Activated CD4-positive, alpha-beta T cell treated with anti-CD3 and anti-CD28 coated beads, Interleukin-2, amount 50 U/mL, for 48 hours (primary cell): ENCODE measurements around the gene AQP11.
A peak's percentile ranks its signal among the peaks of the same experiment; 100 is the strongest.
"Not testable (repeated sequence)": the region's sequence is repeated elsewhere in the genome, so short reads cannot be mapped to it uniquely, and the experiment has no call there.

Experiments used
- DNase-seq, 2 experiments: peaks; one replicate each; pipeline ENCODE4 v3.0.0-alpha.2; 2020

AQP11 gene

DNA sequence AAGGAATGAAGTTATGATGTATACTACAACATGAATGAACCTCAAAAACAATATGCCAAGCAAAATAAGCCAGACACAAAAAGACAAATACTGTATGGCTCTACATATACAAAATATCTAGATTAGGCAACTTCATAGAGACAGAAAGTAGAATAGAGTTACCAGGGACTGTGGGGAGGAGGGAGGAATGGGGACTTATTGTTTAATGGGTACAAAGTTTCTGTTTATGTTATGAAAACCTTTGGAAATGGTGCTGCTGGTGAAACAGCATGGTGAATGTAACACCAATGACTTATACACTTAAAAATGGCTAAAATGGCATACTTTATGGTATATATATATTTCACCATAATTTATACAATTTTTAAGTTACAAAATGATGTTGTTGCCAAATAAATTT, 4.1 kb downstream of the AQP11 start:
- DNase-seq: no peak

DNA sequence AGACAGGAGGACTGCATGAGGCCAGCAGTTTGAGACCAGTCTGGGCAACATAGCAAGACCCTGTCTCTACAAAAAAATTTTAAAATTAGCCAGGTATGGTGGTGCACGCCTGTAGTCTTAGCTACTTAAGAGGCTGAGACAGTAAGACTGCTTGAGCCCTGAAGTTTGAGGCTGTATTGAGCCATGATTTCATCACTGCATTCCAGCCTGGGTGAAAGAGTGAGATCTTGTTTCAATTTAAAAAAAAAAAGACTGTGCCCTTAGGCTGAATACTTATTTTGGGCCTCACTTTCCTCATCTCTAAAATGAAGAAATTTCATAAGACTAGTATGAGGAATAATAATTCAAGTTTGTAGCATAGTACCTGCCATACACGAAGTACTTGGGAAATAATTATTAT, 6.9 kb downstream of the AQP11 start:
- DNase-seq: no peak

DNA sequence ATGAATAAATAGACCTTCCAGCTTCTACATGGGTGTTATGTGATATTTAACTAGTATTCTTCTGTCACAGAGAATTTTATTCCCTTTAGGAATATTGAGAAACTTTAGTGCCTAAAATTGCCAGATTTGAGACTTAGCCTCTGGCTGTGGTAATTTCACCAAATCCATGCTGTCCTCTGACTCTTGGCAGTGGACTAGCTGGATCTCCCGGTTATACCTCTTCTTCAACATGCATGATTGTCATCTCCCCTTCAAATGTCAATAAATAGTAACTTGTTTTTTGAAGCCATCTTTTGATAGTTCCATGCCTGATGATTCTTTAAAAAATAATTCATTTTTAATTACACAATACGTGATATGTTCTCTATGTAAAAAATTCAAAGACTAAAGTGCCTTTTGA, 8.4 kb downstream of the AQP11 start:
- no peak for DNase-seq

DNA sequence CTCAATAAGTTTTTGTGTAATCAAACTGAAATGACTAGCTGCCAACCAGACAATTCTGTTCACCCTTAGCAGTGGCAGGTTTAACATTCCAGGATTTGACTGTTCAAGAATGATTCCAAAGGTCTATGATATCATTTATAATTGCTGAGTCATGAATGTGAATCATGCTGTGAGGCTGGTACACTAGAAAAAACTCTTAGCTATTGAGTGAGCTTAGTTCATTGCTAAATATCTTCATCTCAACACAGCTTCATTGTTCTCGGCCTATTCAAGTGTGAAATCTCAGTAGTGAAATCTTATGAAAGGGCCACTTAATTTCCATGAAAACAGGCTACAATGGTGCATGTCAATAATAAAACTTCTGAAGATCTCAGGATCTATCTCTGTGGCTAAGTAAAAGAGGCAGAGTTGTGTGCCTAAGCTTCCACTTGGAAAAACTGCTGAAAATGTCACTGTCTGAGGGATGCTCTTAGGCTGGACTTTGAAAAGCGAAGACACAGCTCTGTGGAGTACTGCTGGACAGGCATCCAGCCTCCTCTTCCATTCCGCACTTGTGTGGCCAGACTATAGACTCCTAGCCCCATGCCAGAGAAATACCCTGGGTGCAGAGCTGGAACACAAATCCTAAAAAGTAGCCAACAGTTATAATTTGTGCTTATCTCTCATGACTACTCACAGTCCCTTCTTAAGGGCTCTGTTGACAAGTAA, 12.8 kb downstream of the AQP11 start:
- DNase-seq: no peak

DNA sequence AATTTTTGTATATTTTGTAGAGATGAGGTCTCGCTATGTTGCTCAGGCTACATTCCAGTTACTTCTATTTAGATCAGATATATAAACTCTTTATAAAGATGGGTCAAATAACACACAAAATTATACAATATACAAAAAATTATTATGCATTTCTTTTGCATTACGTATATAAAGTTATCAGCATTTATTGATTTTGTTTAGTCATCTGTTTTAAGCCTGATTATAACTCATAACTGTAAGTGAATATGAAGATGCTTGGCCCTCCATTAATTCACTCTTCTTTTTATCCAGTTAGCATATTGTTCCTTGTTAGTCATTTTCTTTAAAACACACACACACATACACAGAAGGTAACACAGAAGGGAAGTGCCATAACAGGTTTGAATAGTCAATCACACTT, 14.5 kb downstream of the AQP11 start:
- DNase-seq: no peak

DNA sequence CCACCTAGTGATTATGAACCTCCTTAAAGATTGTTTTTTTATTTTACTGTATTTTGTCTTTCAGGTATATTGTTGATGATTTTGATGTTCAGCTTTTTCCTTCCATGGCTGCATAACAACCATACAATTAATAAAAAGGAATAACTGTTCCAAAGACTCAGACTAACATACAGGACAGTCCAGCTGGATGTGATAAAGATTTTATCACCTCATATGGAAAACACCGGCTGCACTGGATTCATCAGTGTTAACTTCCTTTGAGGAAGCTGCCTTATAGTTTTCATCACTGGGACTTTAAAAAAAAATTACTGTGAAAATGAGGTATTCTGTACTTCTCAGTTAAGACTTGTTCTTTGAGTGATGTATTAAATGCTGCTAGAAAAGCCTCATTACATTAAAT, 19.5 kb downstream of the AQP11 start:
- DNase-seq: no peak

DNA sequence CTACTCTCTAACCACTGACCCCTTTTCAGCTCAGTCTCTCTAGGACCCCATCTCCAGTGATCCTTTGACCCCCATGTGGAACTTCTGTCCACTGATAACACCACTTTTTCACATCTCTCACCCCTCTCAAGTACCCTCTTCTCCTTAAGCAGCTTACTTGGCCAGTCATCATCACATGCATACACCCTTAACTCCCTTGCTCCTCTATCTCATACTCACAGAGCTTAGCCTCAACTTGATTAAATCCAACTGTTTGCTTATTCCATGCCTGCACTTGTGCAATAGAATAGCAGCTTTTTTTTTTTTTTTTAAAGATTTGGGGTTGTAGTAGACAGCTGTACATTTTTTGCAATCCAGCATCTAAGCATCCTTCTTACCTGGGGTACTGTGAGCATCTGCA, 22.2 kb downstream of the AQP11 start:
- no peak for DNase-seq

DNA sequence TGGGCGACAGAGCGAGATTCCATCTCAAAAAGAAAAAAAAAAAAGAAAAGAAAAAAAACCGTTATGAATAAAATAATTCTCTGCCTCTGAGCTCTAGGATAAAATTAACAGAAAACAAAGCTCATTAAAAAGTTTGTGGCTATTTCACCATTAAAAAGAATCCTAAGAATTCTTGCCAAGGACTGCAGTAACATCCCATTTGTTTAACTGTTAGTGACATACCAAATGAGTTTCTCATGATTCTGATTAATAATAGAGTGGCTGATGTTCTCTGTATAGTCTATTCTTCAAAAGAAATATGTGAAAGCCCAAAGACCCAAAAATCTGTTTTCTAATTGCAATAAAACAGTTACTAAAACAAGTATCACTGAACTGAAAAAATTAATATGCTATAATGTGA, 28.1 kb downstream of the AQP11 start:
- no peak for DNase-seq

DNA sequence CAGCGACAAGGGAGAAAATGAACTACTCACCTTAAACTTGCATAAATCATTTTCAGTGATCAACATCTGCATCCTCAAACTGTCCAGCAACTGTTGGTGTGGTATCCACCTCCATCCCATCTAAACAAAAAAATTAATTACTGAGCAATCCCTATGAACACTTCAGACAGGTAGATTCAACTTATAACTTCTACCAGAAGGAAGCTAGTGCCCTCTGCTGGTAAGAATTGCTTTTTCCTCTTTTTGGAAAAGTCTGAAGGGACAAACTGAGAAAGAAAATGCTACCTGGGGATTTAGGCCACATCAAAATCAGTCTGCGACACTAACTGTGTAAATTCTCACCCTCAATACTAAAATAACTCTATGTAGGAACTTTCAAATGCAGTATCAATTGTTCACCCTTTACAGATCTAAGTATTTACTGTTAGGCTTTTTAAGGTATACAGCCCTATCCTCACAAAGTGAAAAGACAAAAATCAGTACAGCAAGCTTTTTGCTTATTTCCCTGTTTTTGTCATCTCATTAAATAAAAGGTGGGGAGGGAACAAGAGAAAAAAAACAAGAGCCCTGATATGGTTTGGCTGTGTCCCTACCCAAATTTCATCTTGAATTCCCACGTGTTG, 29.9 kb downstream of the AQP11 start:
- DNase-seq: no peak

DNA sequence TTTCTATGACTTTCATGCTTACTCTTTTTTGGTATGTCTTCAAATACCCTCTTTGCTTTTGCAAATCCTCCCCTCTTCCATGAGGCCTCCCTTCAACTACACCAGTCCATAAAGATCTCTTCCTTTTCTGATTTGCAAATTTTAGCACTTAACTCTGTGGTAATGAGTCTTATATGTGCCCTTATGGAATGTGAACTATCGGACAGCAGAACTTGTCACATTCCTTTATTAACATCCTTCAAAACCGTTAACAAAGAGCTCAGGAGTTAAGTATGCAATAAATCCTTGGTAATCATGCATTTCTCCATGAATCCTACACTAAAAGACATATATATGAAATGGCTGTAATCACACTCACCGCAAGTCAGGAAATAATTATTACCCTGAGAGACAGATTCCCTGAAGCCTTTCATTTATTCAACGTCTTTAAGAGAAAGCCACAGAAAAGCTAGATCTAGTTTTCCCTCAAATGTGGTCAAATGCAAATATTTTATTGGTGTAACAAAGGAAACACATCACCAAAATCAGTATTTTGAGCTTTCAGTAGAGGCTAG, 40.5 kb downstream of the AQP11 start:
- no peak for DNase-seq

DNA sequence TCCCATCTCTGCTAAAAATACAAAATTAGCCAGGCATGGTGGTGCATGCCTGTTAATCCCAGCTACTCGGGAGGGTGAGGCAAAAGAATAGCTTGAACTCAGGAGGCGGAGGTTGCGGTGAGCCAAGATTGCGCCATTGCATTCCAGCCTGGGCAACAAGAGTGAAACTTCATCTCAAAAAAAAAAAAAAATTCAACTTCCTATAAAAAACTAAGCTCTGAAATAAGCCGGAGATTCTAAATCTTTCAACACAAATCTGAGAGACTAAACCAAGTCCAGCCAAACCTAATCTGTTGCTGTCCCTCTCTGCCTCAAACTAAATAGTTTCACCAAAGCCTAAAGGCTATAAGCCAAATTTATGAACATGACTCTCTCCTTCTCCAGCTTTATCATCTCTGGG, 44.2 kb downstream of the AQP11 start:
- not testable (repeated sequence) for DNase-seq

DNA sequence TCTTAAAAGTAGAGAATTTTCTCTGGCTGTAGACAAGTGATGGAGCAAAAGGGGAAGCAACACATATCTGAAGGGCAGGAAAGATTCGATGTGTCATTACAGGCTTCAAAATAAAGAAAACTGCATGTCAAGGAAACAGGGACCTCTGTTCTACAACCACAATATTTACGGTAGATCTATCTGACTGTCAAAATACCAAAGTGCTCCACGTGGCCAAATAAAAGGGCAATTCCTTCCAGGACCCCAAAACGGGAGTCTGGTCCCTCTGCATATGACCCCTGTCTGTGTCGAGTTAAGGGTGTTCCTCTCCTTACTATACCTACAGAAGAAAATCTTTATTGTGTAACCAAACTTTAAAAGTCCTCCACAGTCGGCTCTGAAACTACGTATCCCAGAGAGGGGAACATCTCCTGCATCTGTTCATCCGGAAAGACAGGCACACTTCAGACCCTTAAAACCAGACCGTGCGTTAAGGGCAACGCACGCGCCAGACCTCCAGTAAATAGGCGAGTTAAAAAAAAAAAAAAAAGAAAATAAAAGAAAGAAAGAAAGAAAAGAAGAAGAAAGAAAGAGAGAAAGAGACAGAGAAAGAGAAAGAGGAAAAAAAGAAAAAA, 47.1 kb downstream of the AQP11 start:
- DNase-seq: no peak

DNA sequence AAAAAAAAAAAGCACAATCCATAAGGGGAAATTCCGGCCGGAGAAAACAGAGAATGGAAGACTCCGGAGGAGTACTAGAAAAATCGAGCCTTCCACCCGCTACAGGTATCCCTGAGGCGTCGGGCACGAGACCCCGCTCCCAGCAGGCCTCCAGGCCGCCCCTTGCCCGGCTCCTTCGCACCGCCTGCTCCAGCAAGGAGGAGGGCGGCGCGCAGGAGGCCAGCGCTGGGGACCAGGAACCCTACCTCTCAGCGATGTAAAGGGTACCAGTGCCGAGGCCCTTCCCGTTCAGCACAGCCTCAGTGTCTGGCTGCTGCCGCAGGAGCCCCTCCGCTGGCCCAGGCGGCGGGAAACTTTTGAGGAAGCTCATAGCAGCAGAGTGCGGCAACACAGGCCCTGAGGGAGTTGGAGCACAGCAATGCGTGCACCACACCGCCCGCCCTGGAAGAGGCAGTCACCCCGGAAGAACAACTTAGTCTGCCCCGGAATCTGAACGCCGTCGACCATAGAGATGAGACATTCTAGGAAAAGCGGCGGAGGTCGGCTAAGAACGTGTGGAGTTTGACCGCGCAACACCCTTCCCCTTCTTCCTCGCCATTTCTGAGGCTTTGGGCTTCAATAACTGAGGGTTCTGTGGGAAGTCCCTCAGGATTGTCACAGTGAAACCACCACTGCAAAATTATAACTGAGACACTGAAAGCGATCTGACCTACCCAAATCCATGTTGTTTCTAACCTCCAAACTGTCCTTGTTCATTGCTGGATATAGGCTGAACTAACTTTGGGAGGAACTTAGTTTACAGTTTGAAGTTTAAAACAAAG, 47.8 kb downstream of the AQP11 start, which contains the start of gene CLNS1A:
CLNS1A (minus strand) TSS at position 450 of the 821 bp plus-strand sequence; CDS start at position 370, 80 bp downstream.
- peak; percentile 79 to 84 for DNase-seq

DNA sequence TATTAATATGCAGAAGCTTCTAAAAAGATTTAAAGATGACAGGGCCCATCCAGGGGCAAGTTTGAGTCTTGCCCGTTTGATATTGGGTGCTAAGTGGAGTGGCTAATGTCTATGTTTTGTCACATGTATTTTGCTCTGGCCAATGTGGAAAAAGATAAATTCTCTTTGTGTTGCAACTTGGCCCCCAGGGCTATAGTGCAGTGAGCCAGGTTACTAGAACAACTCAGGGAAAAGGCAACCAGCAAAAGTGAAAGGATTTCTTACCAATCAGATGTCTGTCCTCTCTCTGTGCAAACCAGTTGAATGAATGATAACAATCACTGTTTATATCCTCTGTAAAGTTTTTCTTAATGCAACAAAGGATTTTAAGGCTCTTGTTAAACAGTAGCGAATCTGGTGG, 52.5 kb downstream of the AQP11 start:
- DNase-seq: no peak

DNA sequence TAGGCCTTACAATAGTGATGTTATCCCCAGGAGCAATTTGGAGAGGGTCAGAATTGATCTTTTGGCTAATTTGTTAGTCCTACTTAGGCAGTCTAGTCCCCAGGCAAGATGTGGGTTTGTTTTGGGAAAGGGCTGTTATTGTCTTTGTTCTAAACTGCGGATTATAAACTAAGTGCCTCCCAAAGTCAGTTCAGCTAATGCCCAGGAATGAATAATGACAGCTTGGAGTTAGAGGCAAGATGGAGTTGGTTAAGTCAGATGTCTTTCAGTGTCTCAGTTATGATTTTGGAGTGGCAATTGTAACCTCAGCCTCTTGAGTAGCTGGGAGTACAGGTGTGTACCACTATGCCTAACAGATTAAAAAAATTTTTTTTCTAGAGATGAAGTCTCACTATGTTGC, 55.1 kb downstream of the AQP11 start:
- no peak for DNase-seq

DNA sequence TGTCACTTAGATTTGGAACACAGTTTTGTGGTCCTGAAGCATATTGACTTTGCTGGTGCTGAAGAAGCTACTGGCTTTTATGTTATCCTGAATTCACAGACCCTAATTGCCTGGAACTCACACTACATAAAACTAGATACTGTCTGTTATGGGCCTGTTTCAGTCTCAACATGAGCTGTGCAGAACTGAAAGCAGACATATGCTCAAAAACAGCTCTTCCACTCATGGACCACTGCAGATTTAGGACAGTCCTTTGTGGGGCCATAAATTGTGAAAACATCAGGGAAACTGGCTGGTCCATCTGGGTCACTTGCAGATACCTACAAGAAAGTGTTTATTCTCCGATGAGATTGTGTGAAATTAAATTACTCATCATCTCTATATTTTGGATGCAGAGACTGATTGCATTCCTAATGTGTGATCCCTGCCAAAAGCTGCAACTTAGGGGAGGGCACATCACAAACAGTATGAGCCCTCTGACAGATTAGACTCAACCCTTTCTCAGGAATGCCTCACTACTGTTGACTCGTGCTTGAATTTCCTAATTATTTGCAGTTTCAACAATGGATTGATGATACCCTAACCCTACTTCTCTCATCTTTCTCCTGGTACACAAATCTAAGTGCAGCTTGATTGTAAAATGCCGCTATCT, 58.0 kb downstream of the AQP11 start:
- no peak for DNase-seq

DNA sequence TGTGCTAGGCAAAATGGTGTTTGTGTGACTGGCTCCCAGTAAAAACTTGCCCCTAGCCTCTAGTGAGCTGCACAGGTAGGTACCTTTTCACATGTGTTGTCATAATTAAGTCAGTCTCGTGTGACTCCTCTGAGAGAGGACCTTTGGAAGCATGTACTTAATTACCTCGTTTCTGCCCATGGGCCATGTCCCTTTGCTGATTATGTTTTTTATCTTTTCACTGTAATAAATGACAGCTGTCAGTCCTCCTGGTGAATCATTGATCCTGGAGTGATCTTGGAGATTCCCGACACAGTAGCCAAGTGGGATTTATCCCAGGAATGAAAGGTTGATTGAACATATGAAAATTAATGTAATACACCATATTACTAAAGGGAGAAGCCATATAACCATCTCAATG, 60.4 kb downstream of the AQP11 start:
- DNase-seq: no peak

DNA sequence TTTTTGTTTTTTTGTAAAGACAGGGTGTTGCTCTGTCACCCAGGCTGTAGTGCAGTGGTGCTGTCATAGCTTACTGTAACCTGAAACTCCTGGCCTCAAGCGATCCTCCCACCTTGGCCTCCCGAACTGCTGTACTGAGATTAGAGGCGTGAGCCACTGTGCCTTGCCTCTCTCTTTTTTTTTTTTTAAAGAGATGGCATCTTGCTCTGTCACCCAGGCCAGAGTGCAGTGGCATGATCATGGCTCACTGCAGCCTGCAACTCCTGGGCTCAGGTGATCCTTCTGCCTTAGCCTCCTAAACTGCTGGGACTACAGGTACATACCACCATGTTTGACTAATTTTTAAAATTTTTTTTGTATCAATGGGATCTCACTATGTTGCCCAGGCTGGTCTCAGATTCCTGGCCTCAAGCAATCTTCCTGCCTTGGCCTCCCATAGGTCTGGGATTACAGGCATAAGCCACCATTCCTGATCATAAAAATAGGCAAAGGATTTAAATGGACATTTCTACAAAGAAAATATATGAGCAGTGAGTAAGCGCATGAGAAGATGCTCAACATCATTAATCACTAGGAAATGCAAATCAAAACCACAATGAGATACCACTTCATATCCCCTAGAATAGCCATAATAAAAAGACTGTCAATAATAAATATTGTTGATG, 65.1 kb downstream of the AQP11 start:
- DNase-seq: no peak

DNA sequence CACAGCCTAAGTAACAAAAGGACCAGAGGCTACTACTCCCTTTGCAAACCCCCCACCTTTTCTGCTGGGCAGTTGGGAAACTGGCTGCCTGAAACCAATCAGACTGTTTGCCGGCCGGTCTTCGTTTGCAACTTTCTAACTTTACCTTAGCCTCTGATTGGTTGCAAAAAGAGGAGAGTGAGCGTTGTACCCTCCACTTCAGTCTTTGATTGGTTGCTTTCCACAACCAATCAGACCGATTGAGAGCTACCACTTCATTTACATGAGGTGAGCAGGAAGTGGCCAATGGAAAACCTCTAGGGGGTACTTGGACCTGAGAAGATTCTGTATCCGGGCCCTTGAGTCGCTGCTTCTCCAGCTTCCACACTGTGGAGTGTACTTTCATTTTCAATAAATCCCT, 66.6 kb downstream of the AQP11 start:
- DNase-seq: no peak

DNA sequence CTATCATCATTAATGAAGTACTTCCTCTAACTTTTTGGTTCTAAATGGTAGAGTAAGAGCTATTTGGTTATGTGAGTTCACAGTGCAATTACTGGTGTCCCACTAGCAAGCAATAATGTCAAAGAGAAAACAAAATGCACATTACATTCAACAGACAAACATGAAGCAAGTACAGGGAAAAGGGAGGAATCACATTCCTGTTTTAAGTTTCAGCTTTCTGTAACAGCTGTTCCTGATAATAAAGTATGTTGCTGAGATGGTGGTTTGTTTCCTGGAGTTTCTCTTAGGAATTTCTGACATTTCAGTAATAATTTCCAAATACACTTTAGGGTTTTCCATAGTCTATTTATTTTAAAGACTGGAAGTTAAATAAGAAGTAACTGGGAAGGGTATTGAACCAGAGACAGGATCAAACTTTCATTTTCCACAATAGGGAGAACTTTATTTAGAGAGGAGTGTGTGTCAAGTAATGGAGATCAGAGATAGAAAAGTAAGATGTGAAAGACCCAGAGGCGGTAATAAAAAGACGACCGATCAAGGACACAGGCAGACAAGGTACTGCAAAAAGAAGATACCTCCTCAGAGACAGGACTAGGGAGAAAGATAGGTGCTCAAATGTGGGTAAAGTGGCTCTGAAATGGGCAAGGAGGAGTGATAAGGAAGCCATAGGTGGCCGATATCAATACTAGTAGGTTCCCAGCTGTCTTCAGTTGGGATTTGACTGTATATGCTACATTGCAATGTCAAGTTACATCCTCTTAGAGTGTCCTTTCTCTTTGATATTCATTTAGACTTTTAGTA, 68.7 kb downstream of the AQP11 start:
- DNase-seq: no peak
